GM23338 (cell line): Measurements from ENCODE around the gene NLRP6. TPM values are rescaled to one million over a fixed set of nuclear protein-coding genes. Genes with fewer than 3 reads are reported as not detected.

Experiments
- ATAC-seq: fragments of 200-7000 bp; cut with Tn5 transposase; 3 replicates; pipeline ENCODE4 v1.9.1; 2020
- DNase-seq: peaks from one replicate; pipeline ENCODE4 v3.0.0-alpha.2; 2015; ENCODE audit warnings: low spot score
- H2AFZ ChIP-seq: fragments of 200-600 bp; sonication (generic); 2 replicates; pipeline ENCODE4 v1.8.0; 2016; ENCODE audit warnings: antibody characterized with exemption, mild to moderate bottlenecking, moderate library complexity
- H3F3A ChIP-seq: fragments of 200-600 bp; sonication (generic); replicated peaks from 2 replicates; pipeline ENCODE4 v1.8.0; 2017; ENCODE audit warnings: antibody characterized with exemption, mixed run types, low read depth
- H3K27ac ChIP-seq: fragments of 200-600 bp; sonication (generic); 2 replicates; pipeline ENCODE4 v1.6.1; 2016; ENCODE audit warnings: low read depth
- H3K27me3 ChIP-seq: fragments of 200-600 bp; sonication (generic); 2 replicates; pipeline ENCODE4 v1.8.0; 2016; ENCODE audit warnings: mild to moderate bottlenecking, mixed run types, moderate library complexity; ENCODE audit not compliant: insufficient read depth
- H3K36me3 ChIP-seq: fragments of 200-600 bp; sonication (generic); 2 replicates; pipeline ENCODE4 v1.8.0; 2016; ENCODE audit warnings: mild to moderate bottlenecking; ENCODE audit not compliant: insufficient read depth
- H3K4me1 ChIP-seq: fragments of 200-600 bp; sonication (generic); 2 replicates; pipeline ENCODE4 v1.8.0; 2016; ENCODE audit warnings: mild to moderate bottlenecking, moderate library complexity; ENCODE audit not compliant: insufficient read depth
- H3K4me2 ChIP-seq: fragments of 200-600 bp; sonication (generic); 2 replicates; pipeline ENCODE4 v1.7.1; 2017; ENCODE audit warnings: mixed run types
- H3K4me3 ChIP-seq: fragments of 200-600 bp; sonication (generic); 2 replicates; pipeline ENCODE4 v1.6.1; 2016; ENCODE audit warnings: mixed run types
- H3K79me2 ChIP-seq: fragments of 200-600 bp; sonication (generic); replicated peaks from 2 replicates; pipeline ENCODE4 v1.8.0; 2017; ENCODE audit warnings: mild to moderate bottlenecking; ENCODE audit not compliant: insufficient read depth
- H3K9me2 ChIP-seq: fragments of 200-600 bp; sonication (generic); 2 replicates; pipeline ENCODE4 v1.8.0; 2017; ENCODE audit not compliant: insufficient read depth
- H4K20me1 ChIP-seq: fragments of 200-600 bp; sonication (generic); replicated peaks from 2 replicates; pipeline ENCODE4 v1.8.0; 2017; ENCODE audit warnings: mild to moderate bottlenecking; ENCODE audit not compliant: insufficient read depth
- H3K27ac Mint-ChIP-seq: 2 replicates; pipeline ENCODE4 v1.8.0; 2020; ENCODE audit warnings: inconsistent platforms, mild to moderate bottlenecking, moderate library complexity, mixed read lengths
- H3K27me3 Mint-ChIP-seq: 3 replicates; pipeline ENCODE4 v1.8.0; 2022; ENCODE audit warnings: low read depth, mild to moderate bottlenecking, moderate library complexity, mixed read lengths, inconsistent platforms; ENCODE audit not compliant: insufficient read depth, poor library complexity
- H3K36me3 Mint-ChIP-seq: 3 replicates; pipeline ENCODE4 v1.8.0; 2021; ENCODE audit warnings: low read depth, mild to moderate bottlenecking, inconsistent platforms, moderate library complexity, mixed read lengths
- H3K4me1 Mint-ChIP-seq: 3 replicates; pipeline ENCODE4 v1.8.0; 2020; ENCODE audit warnings: mild to moderate bottlenecking, inconsistent platforms, mixed read lengths
- H3K4me3 Mint-ChIP-seq: 3 replicates; pipeline ENCODE4 v1.8.0; 2021; ENCODE audit warnings: moderate library complexity, mild to moderate bottlenecking, inconsistent platforms, mixed read lengths
- H3K9me3 Mint-ChIP-seq: 3 replicates; pipeline ENCODE4 v1.8.0; 2020; ENCODE audit warnings: moderate library complexity, mild to moderate bottlenecking, inconsistent platforms, mixed read lengths
- CREB1 ChIP-seq: fragments of 250-450 bp; sonication (Bioruptor Pico); IDR thresholded peaks from 2 replicates; pipeline ENCODE4 v1.5.0; 2020; ENCODE audit warnings: low read depth, mild to moderate bottlenecking, moderate library complexity
- CTCF ChIP-seq, 2 experiments: fragments of 200-600 bp in 1 of 2; sonication (generic) in 1 of 2; conservative IDR thresholded peaks; 2 replicates each; pipeline versions ENCODE4 v1.5.1 to v1.6.1; 2016 to 2017; ENCODE audit warnings: antibody characterized with exemption in 2 of 2, low read depth in 2 of 2, mild to moderate bottlenecking in 2 of 2, moderate library complexity in 1 of 2
- ETS1 ChIP-seq: IDR thresholded peaks from 2 replicates; pipeline ENCODE4 v1.6.1; 2016; ENCODE audit warnings: antibody characterized with exemption
- EZH2 ChIP-seq: fragments of 200-600 bp; sonication (generic); IDR thresholded peaks from one replicate; pipeline ENCODE4 v1.8.0; 2017; ENCODE audit warnings: antibody characterized with exemption, mild to moderate bottlenecking, low read depth; ENCODE audit not compliant: unreplicated experiment
- EZH2phosphoT487 ChIP-seq: fragments of 200-600 bp; sonication (generic); IDR thresholded peaks from one replicate; pipeline ENCODE4 v1.8.1; 2018; ENCODE audit warnings: antibody characterized with exemption; ENCODE audit not compliant: unreplicated experiment
- JUNB ChIP-seq: IDR thresholded peaks from one replicate; pipeline ENCODE4 v1.6.1; 2016; ENCODE audit warnings: antibody characterized with exemption; ENCODE audit not compliant: unreplicated experiment
- NANOG ChIP-seq: IDR thresholded peaks from 2 replicates; pipeline ENCODE4 v1.6.1; 2016; ENCODE audit warnings: antibody characterized with exemption, borderline replicate concordance
- POLR2AphosphoS5 ChIP-seq: IDR thresholded peaks from 2 replicates; pipeline ENCODE4 v1.6.1; 2016; ENCODE audit warnings: antibody characterized with exemption, low read depth
- REST ChIP-seq: IDR thresholded peaks from one replicate; pipeline ENCODE4 v1.6.1; 2018; ENCODE audit warnings: antibody characterized with exemption; ENCODE audit not compliant: unreplicated experiment
- STAT1 ChIP-seq: IDR thresholded peaks from one replicate; pipeline ENCODE4 v1.6.1; 2016; ENCODE audit warnings: antibody characterized with exemption; ENCODE audit not compliant: unreplicated experiment
- ZNF114 ChIP-seq: fragments of 250-450 bp; sonication (Bioruptor Pico); IDR thresholded peaks from 2 replicates; pipeline ENCODE4 v1.5.0; 2020; ENCODE audit warnings: mild to moderate bottlenecking, moderate library complexity
- ZNF331 ChIP-seq: fragments of 250-450 bp; sonication (Bioruptor Pico); IDR thresholded peaks from 2 replicates; pipeline ENCODE4 v1.5.0; 2020; ENCODE audit warnings: low read depth, mild to moderate bottlenecking, moderate library complexity
- ZNF462 ChIP-seq: fragments of 250-450 bp; sonication (Bioruptor Pico); IDR thresholded peaks from 2 replicates; pipeline ENCODE4 v1.5.0; 2020; ENCODE audit warnings: mild to moderate bottlenecking, moderate library complexity
- polyA plus RNA-seq: library from polyadenylated mRNA; unstranded; fragments of >200 nt; fragmentation: Nextera tagmentation; extraction: Ambion mirVana; gene quantifications from 2 replicates; pipeline ENCODE4 v1.2.1, GENCODE V29; 2016
- total RNA-seq: library from RNA; depleted of rRNA; stranded (reverse); fragments of >200 nt; shearing (Covaris generic); gene quantifications from 2 replicates; pipeline ENCODE4 v1.2.3, GENCODE V29; 2014

Gene NLRP6
- total and polyA plus RNA-seq, 2 experiments from 2014 or later: 0.15 to 0.73 TPM

- no peaks in the 10 kb centered on the region for H4K20me1 ChIP-seq
- Mint-ChIP-seq H3K36me3 (peaks cover 16% of the 10 kb centered on the region), H3K27ac (peak overlapping the region; percentile 90), H3K4me1 (peaks cover 67% of the 10 kb centered on the region), H3K4me3 (peak overlapping the region; percentile 56), H3K27me3 (peaks cover 42% of the 10 kb centered on the region), H3K9me3 (peaks cover 7% of the 10 kb centered on the region)
- no peaks in the 10 kb centered on the region for H3K9me2 ChIP-seq
- no peak overlapping the region for H2AFZ ChIP-seq
- H3F3A ChIP-seq: peaks cover 31% of the 10 kb centered on the region
- H3K4me1 ChIP-seq: peaks cover 71% of the 10 kb centered on the region
- ATAC-seq (peak; percentile 25), DNase-seq (peak; percentile 94)
- H3K79me2 ChIP-seq: peaks cover 12% of the 10 kb centered on the region
- peak overlapping the region; percentile 34 for H3K4me3 ChIP-seq
- no peaks in the 10 kb centered on the region for H3K27me3 ChIP-seq
- peak overlapping the region; percentile 96 for H3K27ac ChIP-seq
- H3K4me2 ChIP-seq: peak overlapping the region; percentile 66
- no peak for TF ChIP-seq ETS1
- no peak for TF ChIP-seq JUNB
- TF ChIP-seq POLR2AphosphoS5: no peak
- TF ChIP-seq NANOG: peak; percentile 58; the same call in 1 of the 2 replicates
- no peak for TF ChIP-seq ZNF331 (CRISPR knock-in tag)
- no peak for TF ChIP-seq ZNF462 (CRISPR knock-in tag)
- TF ChIP-seq REST: no peak
- TF ChIP-seq CTCF (conservative IDR thresholded peaks at IDR 0.05; ENCODE audit: low read depth in 2 of 2): peak; percentile 43 to 48
- no peak for TF ChIP-seq ZNF114 (CRISPR knock-in tag)
- no peak for TF ChIP-seq EZH2phosphoT487
- no peak for TF ChIP-seq EZH2
- TF ChIP-seq CREB1 (CRISPR knock-in tag): 0 out of 2 replicates have a peak, but pooled peaks have one; percentile 12
- TF ChIP-seq STAT1: no peak
- H3K36me3 ChIP-seq: no peaks in the 10 kb centered on the region
Measured at GRCh38 chr11:304915-305843, 27.0 kb downstream of the NLRP6 start.
